Thymus (tissue), 11 donors: ENCODE measurements around the gene PEDS1. TPM values are rescaled to one million over a fixed set of nuclear protein-coding genes. Genes with fewer than 3 reads are reported as not detected.
"Not testable (repeated sequence)": the region's sequence is repeated elsewhere in the genome, so short reads cannot be mapped to it uniquely, and the experiment has no call there.

ENCODE experiments used
- DNase-seq, 9 donors: peaks; one replicate each; pipeline ENCODE4 v3.0.0-alpha.2; 2013; ENCODE audit warnings: low spot score in 9 of 9, low read depth in 6 of 9, missing footprints in 1 of 9
- H3K27ac ChIP-seq, 2 donors: one replicate each; pipeline ENCODE4 v1.5.1; 2013; ENCODE audit warnings: control low read depth in 1 of 2, low read depth in 1 of 2, low read length in 1 of 2, mild to moderate bottlenecking in 1 of 2, moderate library complexity in 1 of 2
- H3K27me3 ChIP-seq, 2 donors: one replicate each; pipeline ENCODE4 v1.5.1; 2013; ENCODE audit warnings: low read length in 1 of 2; ENCODE audit not compliant: control insufficient read depth in 2 of 2, insufficient read depth in 1 of 2
- H3K36me3 ChIP-seq, 2 donors: one replicate each; pipeline ENCODE4 v1.5.1; 2013; ENCODE audit warnings: low read length in 1 of 2, mild to moderate bottlenecking in 1 of 2, moderate library complexity in 1 of 2; ENCODE audit not compliant: control insufficient read depth in 2 of 2, insufficient read depth in 2 of 2
- H3K4me1 ChIP-seq, 2 donors: one replicate each; pipeline ENCODE4 v1.5.1; 2013; ENCODE audit warnings: low read length in 2 of 2; ENCODE audit not compliant: control insufficient read depth in 2 of 2, insufficient read depth in 2 of 2
- H3K4me3 ChIP-seq, 2 donors: one replicate each; pipeline ENCODE4 v1.5.1; 2013; ENCODE audit warnings: low read length in 2 of 2, control low read depth in 1 of 2, mild to moderate bottlenecking in 1 of 2
- H3K9me3 ChIP-seq, 2 donors: one replicate each; pipeline ENCODE4 v1.5.1; 2013; ENCODE audit warnings: low read length in 1 of 2, mild to moderate bottlenecking in 1 of 2; ENCODE audit not compliant: control insufficient read depth in 2 of 2, insufficient read depth in 1 of 2
- WGBS: extraction: QIAGEN DNeasy Blood & Tissue Kit; methylation state at CpG from one replicate; pipeline ENCODE4 v1.1.7; 2013; 5-methylcytosine and 5-hydroxymethylcytosine counted together
- polyA plus RNA-seq: library from polyadenylated mRNA; stranded (reverse); fragments of 200-250 nt; gene quantifications from one replicate; pipeline ENCODE4 v1.2.3, GENCODE V29; 2013
- total RNA-seq: library from RNA; stranded (reverse); fragments of 120-200 nt; gene quantifications from one replicate; pipeline ENCODE4 v1.2.4, GENCODE V29; 2013
- donor health status: healthy.

The PEDS1 gene
- total and polyA plus RNA-seq, 2 donors: 18.2 to 26.5 TPM

- H3K36me3 ChIP-seq: peaks cover 8 to 15% of the 10 kb centered on the region in 2 donors
- no peak overlapping the region for H3K4me3 ChIP-seq
- H3K9me3 ChIP-seq: no peaks in the 10 kb centered on the region
- H3K27me3 ChIP-seq: no peaks in the 10 kb centered on the region
- H3K27ac ChIP-seq: no peak overlapping the region
- H3K4me1 ChIP-seq: peaks cover 21 to 26% of the 10 kb centered on the region in 2 donors
- WGBS: 95% methylated on average over 6 of the region's 6 CpGs
- DNase-seq: no peak
Measured at GRCh38 chr20:50107796-50108331, 45.7 kb downstream of the PEDS1 start.

GRCh38 chr20:50107086-50107660 lies 46.4 kb downstream of the PEDS1 start:
- Histone ChIP-seq H3K27ac (peak overlapping the region in 1 of 2 donors; percentile 34), H3K4me1 (peaks cover 19 to 24% of the 10 kb centered on the region in 2 donors), H3K9me3 (no peaks in the 10 kb centered on the region), H3K4me3 (no peak overlapping the region), H3K36me3 (peaks cover 8 to 15% of the 10 kb centered on the region in 2 donors), H3K27me3 (no peaks in the 10 kb centered on the region)
- WGBS: 93% methylated on average over 6 of the region's 6 CpGs
- DNase-seq: no peak

GRCh38 chr20:50106669-50107068 lies 46.9 kb downstream of the PEDS1 start:
- DNase-seq, H3K9me3 ChIP-seq, H3K27me3 ChIP-seq, H3K4me3 ChIP-seq: not testable (repeated sequence)
- Histone ChIP-seq H3K4me1 (peaks cover 15 to 19% of the 10 kb centered on the region in 2 donors), H3K36me3 (peaks cover 8 to 15% of the 10 kb centered on the region in 2 donors), H3K27ac (peak overlapping the region in 1 of 2 donors; percentile 34)
- WGBS: 82% methylated on average over 5 of the region's 5 CpGs

Other genes starting within 250 kb of the PEDS1 start
- 1.7 TPM for gene SPATA2, start 238.2 kb downstream of the PEDS1 start, total RNA-seq
- gene SPATA2, start 238.2 kb downstream of the PEDS1 start, polyA plus RNA-seq: 3.3 TPM
- 40.8 TPM for gene RNF114, start 217.3 kb downstream of the PEDS1 start, total RNA-seq
- gene RNF114, start 217.3 kb downstream of the PEDS1 start, polyA plus RNA-seq: 60.8 TPM
- gene SNAI1, start 170.7 kb downstream of the PEDS1 start, total RNA-seq: 0.33 TPM
- gene SNAI1, start 170.7 kb downstream of the PEDS1 start, polyA plus RNA-seq: 5.5 TPM
- 33.8 TPM for gene UBE2V1, start 40.6 kb downstream of the PEDS1 start, total RNA-seq
- gene UBE2V1, start 40.6 kb downstream of the PEDS1 start, polyA plus RNA-seq: 81.3 TPM
- 9.2 TPM for gene CEBPB, start 37.1 kb upstream of the PEDS1 start, total RNA-seq
- 42.9 TPM for gene CEBPB, start 37.1 kb upstream of the PEDS1 start, polyA plus RNA-seq